Astrocyte (in vitro differentiated cells and primary cell): ENCODE data around the gene RNASEL. TPM values are rescaled to one million over a fixed set of nuclear protein-coding genes. Genes with fewer than 3 reads are reported as not detected.

Experiments used
- DNase-seq: peaks from one replicate; pipeline ENCODE4 v3.0.0-alpha.2; 2010; ENCODE audit warnings: low read depth
- FAIRE-seq: peaks from 2 replicates; lab custom pipeline; 2011; peaks lifted over from hg19 to GRCh38; lab: Jason Lieb, UNC
- H2AFZ ChIP-seq: 2 replicates; pipeline ENCODE4 v1.6.0; 2012; ENCODE audit warnings: low read depth, low read length, inconsistent platforms
- H3K27ac ChIP-seq: 2 replicates; pipeline ENCODE4 v1.5.1; 2011; ENCODE audit warnings: low read depth, low read length, inconsistent platforms
- H3K27me3 ChIP-seq: 2 replicates; pipeline ENCODE4 v1.6.0; 2011; ENCODE audit warnings: low read length, inconsistent platforms; ENCODE audit not compliant: insufficient read depth
- H3K36me3 ChIP-seq: 2 replicates; pipeline ENCODE4 v1.5.1; 2011; ENCODE audit warnings: low read length, inconsistent platforms; ENCODE audit not compliant: insufficient read depth
- H3K4me1 ChIP-seq: 2 replicates; pipeline ENCODE4 v1.5.1; 2011; ENCODE audit warnings: low read length, inconsistent platforms; ENCODE audit not compliant: insufficient read depth
- H3K4me2 ChIP-seq: 2 replicates; pipeline ENCODE4 v1.6.0; 2012; ENCODE audit warnings: low read length, inconsistent platforms
- H3K4me3 ChIP-seq: 2 replicates; pipeline ENCODE4 v1.5.1; 2011; ENCODE audit warnings: low read depth, mild to moderate bottlenecking, low read length, inconsistent platforms; ENCODE audit not compliant: insufficient read depth
- H3K79me2 ChIP-seq: 2 replicates; pipeline ENCODE4 v1.6.0; 2012; ENCODE audit warnings: mild to moderate bottlenecking, low read length, inconsistent platforms; ENCODE audit not compliant: insufficient read depth
- H3K9ac ChIP-seq: 2 replicates; pipeline ENCODE4 v1.6.0; 2012; ENCODE audit warnings: mild to moderate bottlenecking, low read length, inconsistent platforms
- H3K9me3 ChIP-seq: 2 replicates; pipeline ENCODE4 v1.5.1; 2012; ENCODE audit warnings: low read depth, mild to moderate bottlenecking, low read length, inconsistent platforms; ENCODE audit not compliant: insufficient read depth
- H4K20me1 ChIP-seq: 2 replicates; pipeline ENCODE4 v1.6.0; 2012; ENCODE audit warnings: low read length, inconsistent platforms; ENCODE audit not compliant: insufficient read depth
- H3K27ac Mint-ChIP-seq: one replicate; pipeline ENCODE4 v1.8.0; 2021; ENCODE audit warnings: mild to moderate bottlenecking, mixed read lengths; ENCODE audit not compliant: unreplicated experiment
- H3K27me3 Mint-ChIP-seq: one replicate; pipeline ENCODE4 v1.8.0; 2021; ENCODE audit warnings: low read depth, mixed read lengths; ENCODE audit not compliant: unreplicated experiment
- H3K36me3 Mint-ChIP-seq: one replicate; pipeline ENCODE4 v1.8.0; 2021; ENCODE audit warnings: low read depth, mixed read lengths; ENCODE audit not compliant: unreplicated experiment
- H3K4me1 Mint-ChIP-seq: one replicate; pipeline ENCODE4 v1.8.0; 2021; ENCODE audit warnings: low read depth, mixed read lengths; ENCODE audit not compliant: unreplicated experiment
- H3K4me3 Mint-ChIP-seq: one replicate; pipeline ENCODE4 v1.8.0; 2021; ENCODE audit warnings: mild to moderate bottlenecking, moderate library complexity, mixed read lengths; ENCODE audit not compliant: unreplicated experiment
- H3K9me3 Mint-ChIP-seq: one replicate; pipeline ENCODE4 v1.8.0; 2021; ENCODE audit warnings: mild to moderate bottlenecking, mixed read lengths; ENCODE audit not compliant: unreplicated experiment
- CTCF ChIP-seq: IDR thresholded peaks from 2 replicates; pipeline ENCODE4 v1.5.1; 2011; ENCODE audit warnings: low read depth, mild to moderate bottlenecking, inconsistent platforms, low read length, moderate library complexity; ENCODE audit not compliant: insufficient read depth
- EZH2 ChIP-seq: IDR thresholded peaks from 2 replicates; pipeline ENCODE4 v1.6.1; 2012; ENCODE audit warnings: mild to moderate bottlenecking, low read length, inconsistent platforms; ENCODE audit not compliant: insufficient read depth
- total RNA-seq: library from RNA; stranded (reverse); gene quantifications from 2 replicates; pipeline ENCODE4 v1.2.1, GENCODE V29; 2021

The RNASEL gene
- total RNA-seq, 1 donor from 2014 or later = 1.8 TPM

- Histone ChIP-seq H3K79me2 (no peaks in the 10 kb centered on the region), H3K4me2 (no peak overlapping the region), H3K9ac (no peak overlapping the region), H3K9me3 (no peaks in the 10 kb centered on the region), H3K36me3 (no peaks in the 10 kb centered on the region), H4K20me1 (no peaks in the 10 kb centered on the region), H3K4me1 (no peaks in the 10 kb centered on the region), H3K27me3 (no peaks in the 10 kb centered on the region), H2AFZ (no peak overlapping the region), H3K27ac (no peak overlapping the region), H3K4me3 (no peak overlapping the region)
- Mint-ChIP-seq H3K27ac (no peak overlapping the region), H3K4me1 (peaks cover 6% of the 10 kb centered on the region), H3K4me3 (no peak overlapping the region), H3K27me3 (peaks cover 3% of the 10 kb centered on the region), H3K9me3 (peaks cover 6% of the 10 kb centered on the region), H3K36me3 (no peaks in the 10 kb centered on the region)
- DNase-seq (no peak), FAIRE-seq (no peak)
- TF ChIP-seq CTCF (no peak), EZH2 (no peak)
Measured at GRCh38 chr1:182552527-182552926, 36.5 kb downstream of the RNASEL start.

GRCh38 chr1:182549811-182550210 is 39.2 kb downstream of the RNASEL start:
- Histone ChIP-seq H4K20me1 (no peaks in the 10 kb centered on the region), H3K27ac (no peak overlapping the region), H3K4me1 (no peaks in the 10 kb centered on the region), H3K79me2 (no peaks in the 10 kb centered on the region), H3K4me3 (no peak overlapping the region), H3K9me3 (no peaks in the 10 kb centered on the region), H2AFZ (no peak overlapping the region), H3K27me3 (no peaks in the 10 kb centered on the region), H3K9ac (no peak overlapping the region), H3K4me2 (no peak overlapping the region), H3K36me3 (no peaks in the 10 kb centered on the region)
- no peaks in the 10 kb centered on the region for H3K4me1 Mint-ChIP-seq
- FAIRE-seq = no peak
- peaks cover 8% of the 10 kb centered on the region for H3K9me3 Mint-ChIP-seq
- DNase-seq = no peak
- H3K27me3 Mint-ChIP-seq = peaks cover 3% of the 10 kb centered on the region
- H3K4me3 Mint-ChIP-seq = no peak overlapping the region
- no peak overlapping the region for H3K27ac Mint-ChIP-seq
- no peaks in the 10 kb centered on the region for H3K36me3 Mint-ChIP-seq
- TF ChIP-seq EZH2 (no peak), CTCF (no peak)

GRCh38 chr1:182549346-182549745 is 39.7 kb downstream of the RNASEL start:
- Histone ChIP-seq H3K9ac (no peak overlapping the region), H2AFZ (no peak overlapping the region), H3K27ac (no peak overlapping the region), H4K20me1 (no peaks in the 10 kb centered on the region), H3K9me3 (no peaks in the 10 kb centered on the region), H3K4me1 (no peaks in the 10 kb centered on the region), H3K36me3 (no peaks in the 10 kb centered on the region), H3K79me2 (no peaks in the 10 kb centered on the region), H3K4me2 (no peak overlapping the region), H3K4me3 (no peak overlapping the region), H3K27me3 (no peaks in the 10 kb centered on the region)
- TF ChIP-seq EZH2 (no peak), CTCF (no peak)
- peaks cover 8% of the 10 kb centered on the region for H3K9me3 Mint-ChIP-seq
- no peak overlapping the region for H3K4me3 Mint-ChIP-seq
- DNase-seq (no peak), FAIRE-seq (no peak)
- H3K27ac Mint-ChIP-seq = no peak overlapping the region
- peaks cover 3% of the 10 kb centered on the region for H3K27me3 Mint-ChIP-seq
- H3K4me1 Mint-ChIP-seq = no peaks in the 10 kb centered on the region
- no peaks in the 10 kb centered on the region for H3K36me3 Mint-ChIP-seq
